GM18526 (cell line): ENCODE measurements around the gene MMS19.

ENCODE experiments used
- POLR2A ChIP-seq: IDR thresholded peaks from 3 replicates; pipeline ENCODE4 v1.6.1; 2011; ENCODE audit not compliant: insufficient read length; ENCODE audit errors: extremely low read depth

The MMS19 gene

DNA sequence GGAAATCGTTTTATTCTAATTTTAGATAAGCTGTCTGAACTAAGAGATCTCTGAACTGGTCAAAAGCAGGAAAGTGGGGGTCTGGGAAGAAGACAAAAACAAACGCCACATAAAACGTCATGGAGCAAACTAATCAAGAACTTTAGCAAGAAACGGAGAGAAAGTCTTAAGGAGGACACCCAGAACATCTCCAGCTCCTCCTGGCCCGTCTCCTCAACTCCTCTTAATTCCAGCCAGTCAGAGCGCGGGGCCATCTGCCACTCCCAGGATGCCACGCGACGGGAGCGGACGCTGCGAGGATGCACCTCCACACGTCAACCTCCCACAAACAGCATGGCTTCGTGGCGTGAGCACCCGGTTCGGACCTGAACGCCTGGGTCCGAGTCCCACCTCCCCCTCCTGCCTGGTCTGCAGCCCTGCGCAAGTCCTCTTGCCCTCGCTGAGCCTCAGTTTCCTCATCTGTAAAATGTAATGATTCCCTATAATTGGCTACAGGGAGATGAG lies 598 bp downstream of the MMS19 start:
- no peak for TF ChIP-seq POLR2A

DNA sequence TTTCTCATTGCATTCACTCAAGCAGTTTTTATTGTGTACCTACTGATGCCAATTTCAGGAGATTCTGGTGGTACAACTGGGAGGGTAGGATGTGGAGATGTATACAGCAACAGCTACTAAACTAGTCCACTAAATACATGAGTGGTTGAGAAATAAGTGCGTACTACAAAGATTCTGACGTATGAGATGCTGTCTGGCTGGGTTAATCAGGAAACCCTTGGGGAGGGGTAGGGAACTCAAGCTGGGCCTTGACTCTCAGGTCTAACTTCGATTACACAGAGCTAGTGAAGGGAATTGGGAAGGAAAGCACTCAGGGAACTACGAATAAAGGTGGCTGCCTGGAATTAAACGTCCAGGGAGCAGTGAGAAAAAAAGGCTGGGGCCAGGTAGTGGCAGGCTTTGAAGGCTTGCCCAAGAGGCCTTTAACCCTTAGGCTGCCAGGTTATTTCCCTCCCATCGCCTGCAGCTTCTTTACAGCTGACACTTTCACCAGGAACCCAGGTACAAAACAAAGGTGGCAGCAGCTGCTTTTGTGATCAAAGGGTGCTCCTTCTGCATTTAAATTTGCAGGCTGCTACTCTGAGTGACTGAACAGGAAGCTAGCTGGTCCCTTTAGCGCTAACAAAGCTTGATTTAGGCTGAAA lies 3.2 kb downstream of the MMS19 start:
- TF ChIP-seq POLR2A: no peak

DNA sequence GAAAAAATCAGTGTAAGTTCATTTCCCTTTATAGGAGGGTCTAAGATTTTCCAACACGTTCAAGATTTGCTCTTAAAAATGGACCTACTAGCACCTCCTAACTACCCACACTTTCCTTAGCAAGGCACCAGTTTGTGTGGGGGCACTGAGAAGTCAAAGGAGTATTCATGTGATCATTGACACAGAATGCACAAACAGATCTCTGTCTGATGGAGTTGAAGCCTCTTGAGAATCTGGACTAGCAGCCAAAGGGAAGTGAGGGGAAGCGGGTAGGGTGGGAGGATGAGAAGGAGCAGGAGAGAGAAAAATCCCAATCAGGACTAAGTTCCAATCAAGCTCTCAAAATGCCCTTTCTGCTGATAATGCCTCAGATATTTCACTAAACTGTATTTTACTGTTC lies 4.1 kb downstream of the MMS19 start:
- no peak for TF ChIP-seq POLR2A

DNA sequence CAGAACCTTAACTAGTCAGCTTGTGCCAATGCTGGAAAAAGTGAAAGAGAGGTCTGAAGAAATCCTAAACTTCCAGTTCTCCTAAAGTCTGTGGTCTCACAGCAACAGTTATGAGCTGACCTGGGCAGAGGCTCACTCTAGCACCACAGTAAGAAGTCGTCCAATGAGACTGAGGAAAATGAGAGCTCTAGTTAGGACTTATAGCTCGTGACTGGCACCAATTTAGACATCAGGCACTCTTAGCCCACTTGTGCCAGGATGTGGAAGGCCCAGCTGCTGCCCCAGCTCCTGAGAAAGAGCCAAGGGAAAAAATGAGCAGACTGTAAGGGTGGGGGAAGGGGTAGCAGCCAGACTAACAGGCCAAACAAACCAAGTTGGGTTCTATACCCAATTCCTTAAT lies 7.6 kb downstream of the MMS19 start:
- TF ChIP-seq POLR2A: no peak

- no peak for TF ChIP-seq POLR2A
Measured at GRCh38 chr10:97485647-97486281, 12.5 kb downstream of the MMS19 start.

DNA sequence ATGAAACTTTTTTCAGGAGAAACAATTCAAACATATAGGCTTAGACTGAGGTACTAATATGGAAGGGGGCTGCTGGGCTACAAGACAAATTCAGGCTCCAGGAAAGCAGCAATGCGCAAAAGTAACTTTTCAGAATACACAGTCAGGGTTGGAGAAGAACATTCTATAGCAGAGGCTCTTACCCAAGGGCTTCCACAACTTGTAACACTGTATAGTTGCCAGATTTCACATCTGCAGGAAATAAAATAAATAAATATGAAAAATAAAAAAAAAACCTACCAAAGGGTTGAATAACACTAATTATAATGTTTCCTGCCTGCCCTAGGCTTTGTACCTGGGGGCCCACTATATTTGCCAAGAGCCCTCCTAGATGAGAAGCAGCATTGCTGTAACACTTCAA lies 14.3 kb downstream of the MMS19 start:
- no peak for TF ChIP-seq POLR2A

DNA sequence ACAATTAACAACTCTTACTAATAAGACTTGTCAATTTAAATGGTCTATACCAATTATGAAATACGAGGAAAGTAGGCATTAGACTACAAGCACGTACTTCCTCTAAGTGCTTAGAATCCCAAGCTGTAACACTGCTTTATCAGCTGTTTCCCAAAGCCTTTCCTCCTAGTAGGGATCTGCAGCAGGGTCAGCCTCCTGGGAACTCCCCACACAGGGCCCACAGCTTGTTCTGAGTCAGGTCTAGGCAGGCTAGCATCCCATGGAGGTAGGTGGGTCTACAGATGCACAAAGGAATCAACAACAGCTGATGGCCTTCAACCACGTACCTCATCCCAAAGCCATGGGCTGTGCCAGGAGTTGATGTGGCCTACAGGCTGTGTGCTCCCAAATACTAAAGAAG lies 14.7 kb downstream of the MMS19 start:
- TF ChIP-seq POLR2A: no peak

DNA sequence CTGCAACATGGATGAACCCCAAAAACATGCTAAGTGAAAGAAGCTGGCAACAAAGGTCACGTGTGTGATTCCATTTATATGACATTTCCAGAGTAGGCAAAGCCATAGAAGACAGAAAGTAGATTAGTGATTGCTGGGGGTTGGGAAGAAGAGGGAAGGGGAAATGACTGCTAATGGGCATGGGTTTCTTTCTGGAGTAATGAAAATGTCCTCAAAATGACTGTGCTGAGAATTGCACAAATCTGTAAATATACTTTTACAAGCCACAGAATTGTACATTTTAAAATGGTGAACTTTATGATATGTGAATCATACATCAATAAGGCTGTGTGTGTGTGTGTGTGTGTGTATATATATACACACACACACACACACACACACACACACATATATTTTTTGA lies 15.8 kb downstream of the MMS19 start:
- TF ChIP-seq POLR2A: no peak

GRCh38 chr10:97481071-97481470 lies 17.2 kb downstream of the MMS19 start:
- TF ChIP-seq POLR2A: no peak

GRCh38 chr10:97479939-97480338 lies 18.3 kb downstream of the MMS19 start:
- TF ChIP-seq POLR2A: no peak

DNA sequence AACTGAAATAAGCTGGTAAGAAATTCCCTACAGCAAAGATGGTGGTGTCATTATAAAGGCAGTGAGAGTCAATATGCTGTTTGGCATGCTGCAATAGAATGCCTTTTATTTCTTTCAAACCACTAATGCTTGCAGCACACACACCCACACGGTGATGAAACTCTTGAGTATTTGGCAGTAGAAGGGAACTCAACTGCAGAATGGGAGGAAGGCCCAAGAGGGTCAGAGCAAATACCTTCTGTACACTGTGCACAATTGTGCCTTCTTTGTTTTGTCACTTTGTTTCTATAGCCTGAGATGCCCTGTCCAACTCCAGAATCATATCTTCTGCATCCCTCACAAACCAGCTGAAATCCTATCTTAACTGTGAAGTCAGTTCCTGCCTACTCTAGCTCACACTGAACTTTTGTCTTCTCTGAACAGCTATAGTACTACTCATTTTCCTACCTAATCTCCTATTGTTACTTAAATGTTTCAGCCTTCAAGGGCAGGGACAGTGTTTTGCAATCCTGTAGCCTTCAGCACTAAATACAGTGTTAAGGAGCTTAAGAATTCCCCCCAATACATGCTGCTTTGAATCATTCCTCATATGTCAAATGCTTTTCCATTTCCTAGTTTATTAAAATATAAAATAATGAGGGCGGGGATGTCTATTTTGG lies 22.2 kb downstream of the MMS19 start:
- TF ChIP-seq POLR2A: no peak

DNA sequence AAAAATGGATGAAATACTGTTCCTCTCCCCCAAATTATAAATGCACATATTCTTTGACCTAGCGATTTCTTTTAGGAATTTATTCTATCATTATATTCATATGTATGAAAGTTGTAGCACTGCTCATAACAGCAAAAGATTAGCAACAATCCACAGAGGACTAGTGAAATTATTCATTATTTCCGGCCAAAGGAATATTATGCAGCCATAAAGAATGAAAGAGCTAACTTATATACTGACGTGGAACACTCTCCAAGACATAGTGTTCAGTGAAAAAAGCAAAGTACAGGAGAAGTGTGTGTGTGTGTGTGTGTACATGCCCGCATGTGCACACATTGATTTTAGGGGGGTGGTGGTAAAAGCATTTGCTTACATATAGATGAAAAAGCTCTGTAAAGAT lies 23.3 kb downstream of the MMS19 start:
- TF ChIP-seq POLR2A: no peak

- TF ChIP-seq POLR2A: no peak
Measured at GRCh38 chr10:97468162-97468561, 30.1 kb downstream of the MMS19 start.

DNA sequence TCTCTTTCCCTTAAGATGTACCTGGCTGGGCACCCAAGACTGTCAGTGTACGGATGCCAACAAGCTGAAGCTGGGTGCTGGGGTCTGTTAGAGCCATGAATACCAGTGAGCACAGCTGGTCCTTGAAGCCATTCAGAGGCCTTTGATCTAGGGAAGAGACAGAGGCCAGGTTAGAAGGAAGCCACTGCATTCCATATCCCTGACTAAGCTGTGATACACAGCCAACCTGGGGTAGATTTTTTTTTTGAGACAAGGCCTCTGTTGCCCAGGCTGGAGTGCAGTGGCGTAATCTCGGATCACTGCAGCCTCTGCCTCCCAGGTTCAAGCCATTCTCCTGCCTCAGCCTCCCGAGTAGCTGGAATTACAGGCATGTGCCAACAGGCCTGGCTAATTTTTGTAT lies 31.5 kb downstream of the MMS19 start:
- no peak for TF ChIP-seq POLR2A

GRCh38 chr10:97465982-97466381 lies 32.2 kb downstream of the MMS19 start:
- no peak for TF ChIP-seq POLR2A

GRCh38 chr10:97464226-97464625 lies 34.0 kb downstream of the MMS19 start:
- no peak for TF ChIP-seq POLR2A

- TF ChIP-seq POLR2A: no peak
Measured at GRCh38 chr10:97463363-97464132, 34.7 kb downstream of the MMS19 start.
